SK-MEL-5 (cell line): ENCODE data around the gene TPST2. TPM values are rescaled to one million over a fixed set of nuclear protein-coding genes. Genes with fewer than 3 reads are reported as not detected.

ENCODE experiments used
- DNase-seq: peaks from one replicate; pipeline ENCODE4 v3.0.0-alpha.2; 2016; ENCODE audit warnings: low read depth, low spot score
- in situ Hi-C: cut with HindIII; loops from 2 replicates; pipeline ENCODE4 v1.10.0; 2016; ENCODE audit warnings: low sequenced_read_pairs, high pct_unique_total_duplicates, low pct_unique_long_range_greater_than_20kb
- total RNA-seq: library from RNA; depleted of rRNA; stranded (reverse); fragments of >200 nt; shearing (Covaris generic); gene quantifications from 2 replicates; pipeline ENCODE4 v1.2.3, GENCODE V29; 2014

Gene TPST2
- total RNA-seq, 1 experiment from 2014 or later = 30.5 TPM

DNA sequence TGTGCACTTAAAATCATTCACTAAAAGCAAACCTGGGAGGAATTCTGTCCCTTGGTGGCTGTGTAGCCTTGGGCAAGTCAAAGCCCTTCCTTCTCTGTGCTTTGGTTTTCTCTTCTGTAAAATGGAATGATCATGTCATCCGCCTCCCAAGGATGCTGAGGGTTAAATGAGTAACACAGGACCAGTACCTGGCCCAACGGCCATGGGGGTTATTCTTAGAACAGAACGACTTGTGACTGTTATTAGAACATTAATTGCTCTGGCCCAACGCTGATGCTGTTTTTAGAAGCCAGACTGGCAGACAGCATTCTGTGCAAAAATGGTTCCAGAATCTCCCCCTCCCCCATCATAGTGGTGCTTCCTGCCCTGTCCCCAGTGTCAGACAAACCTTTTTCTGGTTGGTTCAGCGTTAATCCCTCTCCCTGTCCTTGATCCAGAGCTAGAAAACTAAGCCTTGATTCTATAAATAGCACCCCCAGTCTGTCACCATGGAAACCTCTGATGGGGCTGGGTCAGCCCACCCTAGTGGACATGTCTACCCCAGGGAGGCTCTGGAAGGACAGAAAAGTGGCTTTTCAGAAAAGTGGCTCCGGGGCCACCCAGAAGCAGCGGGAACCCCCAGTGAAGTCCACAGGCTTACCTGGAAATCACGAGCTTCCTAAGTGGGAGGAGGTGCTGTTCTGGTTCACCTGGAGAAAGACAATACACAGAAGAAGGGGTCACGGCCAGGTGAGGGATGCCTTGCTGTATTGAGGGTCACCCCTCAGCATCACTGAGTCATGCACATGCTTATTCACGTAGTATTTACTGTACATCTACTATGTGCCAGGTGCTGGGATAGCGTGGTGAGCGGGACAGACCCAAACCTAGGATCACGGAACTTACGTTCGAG lies 62.1 kb downstream of the TPST2 start:
- DNase-seq = no peak
- in situ Hi-C loops = no loop called here

DNA sequence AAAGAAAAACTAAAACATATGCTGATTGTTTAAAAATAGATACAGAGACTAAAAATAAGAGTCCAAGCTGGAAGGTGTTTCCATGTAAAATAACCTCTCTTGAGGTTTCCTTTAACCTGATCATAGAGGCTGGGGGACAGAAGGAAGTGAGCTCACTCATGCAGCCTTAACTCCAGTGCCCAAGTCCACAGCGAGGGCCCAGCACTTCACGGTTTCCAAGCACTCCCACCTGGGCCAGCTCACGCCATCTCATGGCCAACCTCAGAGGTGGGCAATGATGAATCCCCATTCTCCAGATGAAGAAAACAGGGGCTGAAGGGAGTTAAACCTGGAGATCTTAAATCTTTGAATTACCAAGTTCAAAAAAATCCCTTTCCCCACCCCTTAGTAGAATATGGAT lies 62.8 kb downstream of the TPST2 start:
- no peak for DNase-seq

DNA sequence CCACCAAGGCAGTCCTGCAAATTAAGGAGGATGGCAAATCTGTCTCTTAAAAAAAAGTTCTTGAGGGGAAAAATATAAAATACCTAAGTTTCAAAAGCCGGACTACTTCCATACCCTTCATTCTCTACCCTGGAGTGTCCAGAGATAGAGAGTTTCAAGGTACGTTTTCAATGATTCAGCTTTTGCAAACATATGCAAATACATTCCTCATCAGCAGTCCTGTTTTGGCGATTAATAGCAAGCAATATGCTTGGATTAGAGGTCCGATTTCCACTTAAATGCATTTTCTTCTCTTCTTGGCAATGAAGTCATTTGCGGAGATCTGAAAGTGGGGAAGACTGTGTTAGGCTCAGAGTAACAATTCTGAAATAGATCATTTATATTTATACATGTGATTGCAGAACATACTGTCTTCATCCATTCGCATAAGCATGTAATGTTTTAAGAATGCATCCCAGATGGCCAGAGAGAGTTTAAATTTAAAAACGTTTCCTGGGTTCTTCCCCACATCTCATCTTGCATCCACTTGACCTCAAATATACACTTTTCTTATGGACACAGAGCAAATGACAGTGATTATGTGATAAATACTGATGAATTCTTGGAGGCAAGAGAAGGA lies 63.9 kb downstream of the TPST2 start:
- DNase-seq = no peak
- in situ Hi-C loops = no loop called here

More for the DNA sequence above, 62.8 kb downstream of the TPST2 start:
- in situ Hi-C loops = no loop called here

DNA sequence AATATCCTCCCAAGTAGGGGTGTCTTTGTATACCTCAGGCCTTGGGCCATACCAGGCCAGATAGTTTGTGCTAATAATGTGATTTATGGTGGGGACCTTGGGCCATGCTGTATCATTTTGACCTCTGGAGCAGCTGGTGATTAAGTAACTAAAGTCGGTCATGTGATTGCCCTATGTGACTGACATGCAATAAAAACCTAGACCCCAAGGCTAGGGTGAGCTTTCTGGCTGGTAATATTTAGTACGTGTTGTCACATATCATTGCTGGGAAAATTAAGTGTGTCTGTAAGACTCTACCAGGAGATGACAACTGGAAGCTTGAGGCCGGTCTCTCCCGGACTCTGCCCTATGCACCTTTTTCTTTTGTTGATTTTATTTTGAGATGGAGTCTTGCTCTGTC lies 65.1 kb downstream of the TPST2 start:
- no peak for DNase-seq
- in situ Hi-C loops = no loop called here

DNA sequence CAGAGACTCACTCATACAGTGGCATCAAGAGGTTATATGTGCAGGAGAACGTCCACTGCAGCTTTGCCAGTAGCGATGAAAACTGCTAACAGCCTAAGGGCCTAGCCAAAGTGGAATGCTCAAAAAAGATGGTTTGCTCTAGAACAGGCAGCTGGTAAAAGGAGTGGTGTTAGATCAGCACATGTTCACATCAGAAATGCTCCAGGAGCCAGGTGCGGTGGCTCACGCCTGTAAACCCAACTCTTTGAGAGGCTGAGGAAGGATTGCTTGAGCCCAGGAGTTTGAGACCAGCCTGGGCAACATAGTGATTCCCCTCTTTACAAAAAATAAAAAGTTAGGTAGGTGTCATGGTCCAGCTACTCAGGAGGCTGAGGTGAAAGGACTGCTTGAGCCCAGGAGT lies 67.3 kb downstream of the TPST2 start:
- in situ Hi-C loops = no loop called here
- no peak for DNase-seq

DNA sequence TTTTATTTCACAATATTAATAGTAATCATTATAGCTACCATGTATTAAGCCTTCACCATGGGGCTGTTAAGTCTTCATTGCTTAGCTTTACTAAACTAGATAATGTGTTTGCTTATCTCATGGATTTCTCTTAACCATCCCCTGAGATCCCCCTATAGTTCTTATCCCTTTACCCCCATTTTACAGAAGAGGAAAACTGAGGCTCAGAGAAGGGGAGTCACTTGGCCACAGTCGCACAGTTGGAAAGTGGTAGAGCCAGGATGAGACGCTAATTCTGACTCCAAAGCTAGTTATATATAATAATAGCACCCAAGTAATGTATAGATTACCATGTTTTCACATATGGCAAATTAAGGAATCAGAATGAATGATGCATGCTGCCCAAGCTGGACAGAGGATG lies 67.9 kb downstream of the TPST2 start:
- in situ Hi-C loops = no loop called here
- no peak for DNase-seq

DNA sequence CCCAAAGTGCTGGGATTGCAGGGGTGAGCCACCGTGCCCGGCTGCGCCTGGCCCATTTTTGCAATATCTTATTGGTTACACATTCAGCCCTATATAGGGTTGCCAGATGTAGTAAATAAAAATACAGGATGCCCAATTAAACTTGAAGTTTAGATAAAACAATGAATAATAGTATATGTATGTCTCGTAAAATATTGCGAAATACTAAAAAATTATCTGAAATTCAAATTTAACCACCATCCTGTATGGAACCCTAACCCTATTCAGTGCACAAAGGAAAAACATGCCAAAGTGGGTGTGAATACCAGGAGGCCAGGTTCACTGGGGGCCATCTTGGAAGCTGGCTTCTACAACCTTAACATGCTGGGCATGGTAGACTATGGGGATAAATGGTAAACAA lies 72.5 kb downstream of the TPST2 start:
- no peak for DNase-seq
- in situ Hi-C loops = no loop called here

DNA sequence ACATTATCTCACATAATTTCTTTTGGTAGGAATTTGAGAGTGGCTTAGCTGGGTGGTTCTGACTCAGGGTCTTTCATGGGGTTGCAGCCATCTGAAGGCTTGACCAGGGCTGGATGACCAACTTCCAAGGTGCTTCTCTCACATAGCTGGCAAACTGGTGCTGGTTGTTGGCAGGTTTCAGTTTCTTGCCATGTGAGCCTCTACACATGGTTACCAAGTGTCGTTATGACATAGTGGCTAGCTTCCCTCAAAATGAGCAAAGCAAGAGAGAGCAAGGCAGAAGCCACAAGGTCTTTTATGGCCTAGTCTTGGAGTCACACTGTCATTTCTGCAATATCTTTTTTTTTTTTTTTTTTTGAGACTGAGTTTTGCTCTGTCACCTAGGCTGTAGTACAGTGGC lies 73.4 kb downstream of the TPST2 start:
- DNase-seq = no peak
- in situ Hi-C loops = no loop called here

DNA sequence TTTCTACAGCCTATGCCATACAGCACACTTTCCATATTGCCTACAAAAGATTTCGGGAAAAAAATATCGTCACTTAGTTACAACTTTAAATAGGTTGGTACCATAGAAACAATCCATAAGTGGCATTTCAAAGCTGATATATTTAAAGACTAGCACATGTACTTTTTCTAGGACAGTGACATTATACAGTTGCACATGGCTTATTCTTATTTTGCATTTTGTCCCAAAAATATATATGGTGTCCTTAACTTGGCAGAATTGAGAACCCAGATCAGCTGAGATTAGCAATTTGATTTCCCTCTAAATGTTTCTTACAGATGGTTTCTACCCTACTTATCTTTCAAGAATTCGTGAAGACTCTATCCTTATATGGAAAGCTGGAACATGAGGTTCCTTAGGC lies 74.0 kb downstream of the TPST2 start:
- in situ Hi-C loops = no loop called here
- no peak for DNase-seq

DNA sequence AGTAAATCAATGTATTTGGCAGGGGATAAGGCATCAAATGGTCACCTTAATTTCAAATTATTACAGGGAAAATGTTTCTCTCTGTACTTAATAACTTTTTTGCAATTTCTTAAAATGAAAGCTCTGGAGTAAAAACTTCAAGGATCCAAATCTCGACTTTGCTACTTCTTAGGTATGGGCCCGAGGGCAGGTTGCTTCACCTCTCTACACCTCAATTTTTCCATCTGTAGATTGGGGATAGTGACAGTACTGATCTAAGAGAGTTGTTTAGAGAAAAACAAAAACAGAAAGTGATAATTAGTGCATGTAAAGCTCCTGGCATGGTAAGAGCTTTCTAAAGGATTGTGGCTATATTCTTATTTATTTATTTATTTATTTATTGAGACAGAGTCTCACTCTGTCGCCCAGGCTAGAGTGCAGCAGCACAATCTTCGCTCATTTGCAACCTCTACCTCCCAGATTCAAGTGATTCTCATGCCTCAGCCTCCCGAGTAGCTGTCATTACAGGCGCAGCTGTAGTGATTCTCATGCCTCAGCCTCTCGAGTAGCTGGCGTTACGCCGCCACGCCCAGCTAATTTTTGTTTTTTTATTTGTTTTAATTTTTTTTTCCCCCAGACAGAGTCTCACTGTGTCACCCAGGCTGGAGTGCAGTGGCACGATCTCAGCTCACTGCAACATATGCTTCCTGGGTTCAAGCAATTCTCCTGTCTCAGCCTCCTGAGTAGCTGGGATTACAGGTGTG lies 75.3 kb downstream of the TPST2 start:
- in situ Hi-C loops = no loop called here
- DNase-seq = no peak

DNA sequence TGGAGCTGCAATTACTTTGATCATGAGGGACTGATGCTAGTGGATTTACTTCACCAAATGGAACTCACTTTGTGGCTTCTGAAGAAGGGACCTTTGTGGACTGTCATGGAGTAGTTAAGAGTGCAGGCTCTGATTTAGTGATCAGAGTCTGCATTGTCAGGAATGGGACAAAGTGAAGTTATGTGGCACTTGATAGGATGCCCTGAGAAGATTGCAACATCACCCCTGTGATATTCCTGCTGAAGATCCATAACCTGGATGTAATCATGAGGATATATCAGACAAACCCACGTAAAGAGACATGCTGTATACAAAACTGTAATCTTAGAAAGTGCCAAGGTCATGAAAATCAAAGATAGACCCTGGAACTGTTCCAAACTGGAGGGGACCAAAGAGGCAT lies 76.1 kb downstream of the TPST2 start:
- in situ Hi-C loops = no loop called here

DNA sequence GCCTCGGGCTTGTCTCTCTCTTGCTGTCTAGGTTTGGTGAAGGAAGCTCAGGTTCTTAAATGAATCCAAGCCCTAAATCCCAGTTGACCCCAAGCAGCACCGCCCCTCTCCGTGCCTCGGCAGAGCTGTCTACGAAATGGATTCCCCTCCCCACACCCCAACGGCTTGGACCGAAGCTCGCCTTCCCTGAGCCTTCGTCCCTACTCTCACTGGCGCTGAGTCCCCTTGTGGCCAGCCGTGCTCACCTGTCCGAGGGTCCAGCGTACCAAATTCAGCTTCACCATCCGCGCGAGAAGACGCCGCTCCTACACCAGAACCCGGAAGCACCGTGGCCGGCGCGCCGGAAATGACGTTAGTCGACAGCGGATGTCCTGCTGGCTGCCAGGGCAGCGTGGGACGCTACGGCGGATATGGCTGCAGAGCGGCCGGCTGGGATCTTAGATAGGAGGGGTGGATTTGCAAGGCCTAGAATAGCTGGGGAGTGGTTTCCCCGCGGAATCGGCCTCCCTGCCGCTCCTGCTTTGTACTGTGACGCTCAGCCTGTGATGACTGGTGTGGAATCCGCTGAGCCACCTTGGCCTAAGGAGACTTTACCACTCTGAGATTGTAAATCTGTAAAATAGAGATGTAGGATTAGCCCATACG lies 77.7 kb downstream of the TPST2 start, which contains the start of gene TFIP11:
Gene TFIP11, minus strand, starts transcription at position 325 of the 645 bp plus-strand sequence. CDS start 2,201 bp downstream, outside the sequence.
- peak; percentile 94 for DNase-seq
- in situ Hi-C loops = no loop called here

More for the DNA sequence above, 76.1 kb downstream of the TPST2 start:
- no peak for DNase-seq

DNA sequence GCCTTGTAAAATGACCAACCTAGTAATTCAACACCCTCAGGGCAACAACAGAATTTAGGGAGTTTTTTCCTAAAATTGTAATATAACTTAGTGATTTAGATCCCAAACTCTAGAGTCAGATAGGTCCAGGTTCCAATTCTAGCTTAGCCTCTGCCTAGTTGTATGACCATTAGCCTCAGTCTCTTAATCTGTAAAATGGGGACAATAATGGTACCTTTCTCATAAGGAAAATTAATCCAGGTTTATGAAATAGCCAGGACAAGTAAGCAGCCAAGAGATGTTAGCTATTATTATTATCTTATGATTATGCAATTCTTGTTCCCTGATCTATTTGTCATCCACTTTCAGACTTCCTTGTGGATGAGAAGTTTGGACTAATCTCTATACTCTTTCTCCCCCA lies 81.8 kb downstream of the TPST2 start:
- in situ Hi-C loops = no loop called here
- DNase-seq = no peak

DNA sequence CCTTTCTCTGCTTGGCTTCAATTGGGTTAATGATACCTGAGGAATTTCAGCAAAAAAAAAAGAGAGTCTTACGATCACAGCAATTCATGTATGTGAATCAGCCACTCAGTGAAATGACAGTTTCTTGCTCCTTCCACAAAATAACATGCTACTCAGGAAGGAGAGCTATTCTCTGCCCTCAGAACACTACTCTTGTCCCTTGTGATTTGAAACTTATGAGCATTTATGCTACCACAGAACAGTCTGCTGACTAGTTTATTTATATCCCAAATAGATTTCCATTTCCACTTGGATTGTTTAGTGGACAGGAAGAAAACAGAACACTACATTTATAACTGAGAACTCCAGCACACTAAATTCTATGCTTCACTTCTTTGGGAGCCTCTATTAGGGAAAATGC lies 86.2 kb downstream of the TPST2 start:
- in situ Hi-C loops = no loop called here
- DNase-seq = peak; percentile 57

DNA sequence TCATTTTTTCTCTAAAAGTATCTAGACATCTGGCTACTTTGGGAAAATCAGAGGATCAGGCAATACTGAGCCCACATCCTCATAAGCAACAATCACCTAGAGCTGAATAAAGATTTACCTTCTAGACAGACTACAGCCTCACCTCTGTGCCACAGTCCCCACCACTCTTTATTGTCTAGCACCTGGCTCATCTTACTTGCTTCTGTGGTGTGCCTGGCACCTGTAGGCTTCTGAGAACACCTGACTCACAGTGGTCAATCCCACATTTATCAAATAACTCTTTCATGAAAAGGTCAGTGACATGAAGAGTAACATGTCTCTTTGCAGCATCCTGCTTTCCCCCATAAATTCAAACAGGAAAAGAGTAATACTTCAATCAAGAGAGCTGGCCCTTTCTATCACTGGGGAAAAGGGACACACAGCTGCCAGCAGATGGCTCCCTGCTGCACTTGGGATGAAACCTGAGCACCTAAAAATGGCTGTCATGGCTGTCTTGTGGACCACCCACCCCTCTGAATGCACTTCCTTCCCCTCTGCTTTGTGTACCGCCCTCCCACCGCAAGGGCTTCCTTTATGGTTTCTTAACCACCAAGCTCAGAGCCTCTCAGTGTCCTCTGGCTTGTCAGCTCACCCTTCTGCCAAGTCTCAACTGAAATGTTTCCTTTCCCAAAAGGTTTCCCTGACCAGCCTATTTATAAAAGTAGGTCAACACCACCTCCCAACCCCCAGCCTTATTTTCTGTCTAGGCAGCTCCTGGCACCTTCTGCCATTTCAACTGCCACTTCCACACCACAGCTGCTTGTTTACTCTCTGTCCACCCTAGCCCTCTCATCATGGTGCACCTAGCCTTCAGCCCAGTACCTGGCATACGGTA lies 87.0 kb downstream of the TPST2 start:
- DNase-seq = peak; percentile 77
- in situ Hi-C loops = no loop called here

DNA sequence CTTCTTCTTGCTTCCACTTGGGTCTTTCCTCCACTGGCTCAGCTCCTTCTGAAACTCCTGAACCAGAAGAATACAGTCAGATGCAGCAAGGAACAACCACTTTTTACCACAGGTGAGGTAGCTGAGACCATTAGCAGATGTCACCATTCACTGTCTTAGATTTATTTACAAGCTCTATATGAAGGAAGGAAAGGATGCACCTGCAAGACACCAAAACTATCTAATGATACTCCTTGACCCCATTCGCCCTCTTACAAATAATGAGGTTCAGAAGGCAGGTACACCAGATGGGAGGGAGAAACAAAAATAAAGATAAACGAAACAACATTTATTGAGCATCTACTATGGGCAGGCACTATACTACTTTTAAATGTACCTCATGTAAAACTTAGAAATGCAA lies 87.9 kb downstream of the TPST2 start:
- in situ Hi-C loops = no loop called here
- no peak for DNase-seq

DNA sequence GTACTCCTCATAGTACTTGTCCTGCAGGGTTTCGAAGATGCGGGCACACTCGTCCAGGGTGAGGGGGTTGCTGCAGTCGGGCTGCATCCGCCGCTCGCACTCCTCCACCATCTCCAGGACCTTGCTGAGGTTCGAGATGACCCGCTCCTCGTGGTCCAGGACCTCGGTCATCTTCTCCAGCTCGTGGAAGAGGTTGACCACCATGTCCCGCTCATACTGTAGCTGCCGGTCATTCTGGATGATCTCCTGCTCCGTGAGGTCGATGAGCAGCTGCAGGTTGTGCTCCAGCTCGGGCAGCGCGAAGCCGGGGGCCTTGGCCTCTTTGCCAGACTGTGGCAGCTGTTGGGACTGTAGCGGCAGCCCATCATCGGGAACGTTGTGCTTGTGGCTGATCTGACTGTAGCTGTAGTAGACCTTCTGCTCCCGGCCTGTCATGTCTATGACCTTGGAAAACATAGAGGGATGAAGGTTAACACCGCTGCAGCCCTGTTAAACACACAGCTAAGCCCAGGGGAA lies 90.7 kb downstream of the TPST2 start:
- in situ Hi-C loops = no loop called here
- no peak for DNase-seq
